Adipocyte (in vitro differentiated cells): ENCODE data around the gene MATN3.

Source experiments
- DNase-seq: peaks from one replicate; pipeline ENCODE4 v3.0.0-alpha.2; 2015; ENCODE audit warnings: low read depth
- H3K27me3 ChIP-seq: replicated peaks from 2 replicates; pipeline ENCODE4 v1.7.0; 2013; ENCODE audit warnings: mild to moderate bottlenecking, low read length, moderate library complexity; ENCODE audit not compliant: control insufficient read depth, insufficient read depth
- H3K36me3 ChIP-seq: 2 replicates; pipeline ENCODE4 v1.7.0; 2013; ENCODE audit warnings: low read length, mild to moderate bottlenecking, moderate library complexity; ENCODE audit not compliant: control insufficient read depth, insufficient read depth, severe bottlenecking
- H3K4me1 ChIP-seq: 2 replicates; pipeline ENCODE4 v1.7.0; 2013; ENCODE audit warnings: mild to moderate bottlenecking, low read length, moderate library complexity; ENCODE audit not compliant: control insufficient read depth, insufficient read depth
- H3K4me3 ChIP-seq: 2 replicates; pipeline ENCODE4 v1.7.0; 2013; ENCODE audit warnings: mild to moderate bottlenecking, low read length, moderate library complexity
- H3K9ac ChIP-seq: 2 replicates; pipeline ENCODE4 v1.7.0; 2013; ENCODE audit warnings: mild to moderate bottlenecking, low read length, moderate library complexity
- H3K9me3 ChIP-seq: 2 replicates; pipeline ENCODE4 v1.7.0; 2013; ENCODE audit warnings: mild to moderate bottlenecking, low read length, moderate library complexity; ENCODE audit not compliant: control insufficient read depth

Gene MATN3

GRCh38 chr2:19990416-19990728 lies 22.1 kb downstream of the MATN3 start:
- Histone ChIP-seq H3K9ac (peak overlapping the region; percentile 86), H3K27me3 (no peaks in the 10 kb centered on the region), H3K4me1 (peaks cover 30% of the 10 kb centered on the region), H3K36me3 (no peaks in the 10 kb centered on the region), H3K9me3 (no peaks in the 10 kb centered on the region), H3K4me3 (peak overlapping the region; percentile 93)
- DNase-seq, result no peak

GRCh38 chr2:19989667-19990415 lies 22.6 kb downstream of the MATN3 start, which contains the start of gene WDR35:
WDR35 (minus strand) TSS chr2:19990105; CDS start chr2:19990015, 90 bp downstream.
- Histone ChIP-seq H3K9me3 (no peaks in the 10 kb centered on the region), H3K9ac (peak within 1 kb of the TSS; percentile 86), H3K36me3 (peaks cover 2% of the 10 kb centered on the region), H3K4me3 (peak within 1 kb of the TSS; percentile 93), H3K4me1 (peaks cover 30% of the 10 kb centered on the region), H3K27me3 (no peaks in the 10 kb centered on the region)
- DNase-seq, result peak; percentile 98

DNA sequence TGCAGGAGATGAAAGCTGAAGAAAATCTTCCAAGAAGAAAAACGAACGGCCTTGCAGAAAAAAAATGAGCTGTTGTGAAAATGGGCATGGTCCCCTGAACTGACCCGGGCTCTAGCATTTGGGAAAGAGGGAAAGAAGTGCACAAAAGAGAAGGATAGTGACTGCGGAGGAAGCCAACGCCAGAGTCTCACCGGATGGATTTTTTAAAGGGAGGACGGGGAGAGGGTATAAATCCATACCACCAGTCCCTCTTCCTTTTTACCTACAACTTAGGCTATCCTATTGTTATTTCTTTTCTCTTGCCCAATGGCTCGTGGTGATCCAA lies 23.2 kb downstream of the MATN3 start:
- Histone ChIP-seq H3K27me3 (no peaks in the 10 kb centered on the region), H3K36me3 (peaks cover 6% of the 10 kb centered on the region), H3K4me1 (peaks cover 30% of the 10 kb centered on the region), H3K9me3 (no peaks in the 10 kb centered on the region), H3K4me3 (peak overlapping the region; percentile 93), H3K9ac (peak overlapping the region; percentile 86)
- no peak for DNase-seq

DNA sequence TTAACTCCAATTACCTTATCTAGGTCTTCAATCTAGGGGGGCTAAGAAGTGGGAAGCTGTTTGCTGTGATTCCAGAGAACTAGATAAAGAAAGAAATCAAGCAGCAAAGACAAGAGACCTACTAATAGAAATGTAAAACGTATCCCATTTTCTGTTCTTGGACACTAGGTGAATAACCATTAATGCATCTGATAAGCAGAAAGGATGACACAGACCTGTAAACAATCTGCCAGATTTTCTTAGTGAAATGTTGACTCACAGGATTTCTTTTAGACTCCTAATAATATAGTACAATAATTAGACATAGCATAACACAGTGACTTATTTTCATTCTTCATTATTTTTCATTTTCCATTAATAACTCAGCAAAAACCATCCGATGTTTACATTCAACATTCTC lies 23.9 kb downstream of the MATN3 start:
- Histone ChIP-seq H3K36me3 (peaks cover 6% of the 10 kb centered on the region), H3K4me3 (peak overlapping the region; percentile 93), H3K9me3 (no peaks in the 10 kb centered on the region), H3K9ac (peak overlapping the region; percentile 86), H3K27me3 (no peaks in the 10 kb centered on the region), H3K4me1 (peaks cover 23% of the 10 kb centered on the region)
- DNase-seq, result no peak

GRCh38 chr2:19987936-19988335 lies 24.5 kb downstream of the MATN3 start:
- H3K4me3 ChIP-seq, result no peak overlapping the region
- no peaks in the 10 kb centered on the region for H3K27me3 ChIP-seq
- no peak for DNase-seq
- H3K36me3 ChIP-seq, result peaks cover 6% of the 10 kb centered on the region
- H3K4me1 ChIP-seq, result peaks cover 16% of the 10 kb centered on the region
- H3K9ac ChIP-seq, result no peak overlapping the region
- no peaks in the 10 kb centered on the region for H3K9me3 ChIP-seq

- H3K9ac ChIP-seq, result no peak overlapping the region
- H3K4me1 ChIP-seq, result peaks cover 4% of the 10 kb centered on the region
- no peaks in the 10 kb centered on the region for H3K27me3 ChIP-seq
- H3K36me3 ChIP-seq, result peaks cover 46% of the 10 kb centered on the region
- H3K4me3 ChIP-seq, result no peak overlapping the region
- peak; percentile 16 for DNase-seq
- no peaks in the 10 kb centered on the region for H3K9me3 ChIP-seq
Observed at GRCh38 chr2:19982268-19982667, 30.2 kb downstream of the MATN3 start.

DNA sequence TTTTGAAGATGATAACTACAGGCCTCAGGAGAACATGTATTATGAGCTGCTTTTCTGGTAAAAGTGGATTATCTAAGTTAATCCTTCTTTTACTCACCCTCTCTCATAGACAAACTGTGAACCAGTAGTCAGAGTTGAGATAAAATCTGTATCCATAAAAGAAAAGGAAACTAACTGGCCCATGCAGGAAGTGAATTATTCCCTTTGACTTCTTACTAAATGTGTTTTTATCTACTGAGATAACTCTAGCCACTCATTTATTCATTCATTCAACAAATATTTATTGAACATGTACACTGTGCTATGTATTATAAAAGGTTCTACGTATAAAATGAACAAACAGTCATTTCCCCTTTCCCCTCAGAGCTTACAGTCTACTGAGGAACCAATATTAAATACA lies 32.5 kb downstream of the MATN3 start:
- Histone ChIP-seq H3K4me1 (peaks cover 4% of the 10 kb centered on the region), H3K27me3 (no peaks in the 10 kb centered on the region), H3K36me3 (peaks cover 55% of the 10 kb centered on the region), H3K9me3 (no peaks in the 10 kb centered on the region), H3K9ac (no peak overlapping the region), H3K4me3 (no peak overlapping the region)
- no peak for DNase-seq

DNA sequence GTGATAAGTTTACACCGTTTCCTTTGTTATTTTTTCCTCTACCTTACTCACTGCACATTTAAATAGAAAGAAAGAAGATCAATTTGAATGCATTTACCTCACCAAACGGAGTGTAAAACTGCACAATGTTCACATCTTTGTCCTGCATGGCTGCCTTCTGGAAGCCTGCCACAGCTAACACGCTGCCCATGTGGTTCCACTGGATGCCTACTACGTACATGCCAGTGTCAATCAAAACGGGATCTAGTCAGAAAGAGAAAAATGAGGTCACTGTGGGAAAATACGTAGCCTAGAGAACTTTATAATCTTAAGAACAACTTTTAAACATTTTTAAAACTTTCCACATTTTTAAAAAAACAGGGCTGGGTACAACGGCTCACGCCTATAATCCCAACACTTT lies 39.0 kb downstream of the MATN3 start:
- H3K9me3 ChIP-seq, result no peaks in the 10 kb centered on the region
- H3K4me1 ChIP-seq, result no peaks in the 10 kb centered on the region
- peaks cover 46% of the 10 kb centered on the region for H3K36me3 ChIP-seq
- no peak overlapping the region for H3K4me3 ChIP-seq
- H3K9ac ChIP-seq, result no peak overlapping the region
- no peak for DNase-seq
- H3K27me3 ChIP-seq, result no peaks in the 10 kb centered on the region

- DNase-seq, result no peak
- Histone ChIP-seq H3K27me3 (no peaks in the 10 kb centered on the region), H3K36me3 (peaks cover 39% of the 10 kb centered on the region)
Observed at GRCh38 chr2:19971691-19972090, 40.8 kb downstream of the MATN3 start.

DNA sequence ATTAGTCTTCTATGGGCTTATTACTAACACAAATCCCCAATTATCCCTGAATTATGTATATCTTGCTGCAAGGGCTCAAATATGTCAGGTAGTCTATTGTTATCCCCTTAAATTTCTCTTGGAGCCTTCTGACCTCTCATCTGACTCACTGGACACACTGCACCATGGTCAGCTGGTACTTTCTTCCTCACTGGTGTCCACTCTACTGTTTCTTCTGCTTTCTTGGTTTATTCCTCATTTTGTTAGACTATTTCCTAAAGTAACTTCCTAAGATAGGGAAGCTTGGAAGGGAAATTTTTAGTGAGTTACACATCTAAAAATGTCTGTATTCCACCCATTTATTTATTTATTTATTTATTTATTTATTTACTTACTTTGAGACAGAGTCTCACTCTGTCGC lies 49.1 kb downstream of the MATN3 start:
- Histone ChIP-seq H3K9ac (no peak overlapping the region), H3K36me3 (peaks cover 18% of the 10 kb centered on the region), H3K9me3 (peaks cover 4% of the 10 kb centered on the region), H3K4me1 (no peaks in the 10 kb centered on the region), H3K27me3 (no peaks in the 10 kb centered on the region), H3K4me3 (no peak overlapping the region)
- DNase-seq, result no peak

More at GRCh38 chr2:19971691-19972090, 40.8 kb downstream of the MATN3 start:
- no peak overlapping the region for H3K4me3 ChIP-seq
- no peaks in the 10 kb centered on the region for H3K9me3 ChIP-seq
- no peaks in the 10 kb centered on the region for H3K4me1 ChIP-seq
- no peak overlapping the region for H3K9ac ChIP-seq

DNA sequence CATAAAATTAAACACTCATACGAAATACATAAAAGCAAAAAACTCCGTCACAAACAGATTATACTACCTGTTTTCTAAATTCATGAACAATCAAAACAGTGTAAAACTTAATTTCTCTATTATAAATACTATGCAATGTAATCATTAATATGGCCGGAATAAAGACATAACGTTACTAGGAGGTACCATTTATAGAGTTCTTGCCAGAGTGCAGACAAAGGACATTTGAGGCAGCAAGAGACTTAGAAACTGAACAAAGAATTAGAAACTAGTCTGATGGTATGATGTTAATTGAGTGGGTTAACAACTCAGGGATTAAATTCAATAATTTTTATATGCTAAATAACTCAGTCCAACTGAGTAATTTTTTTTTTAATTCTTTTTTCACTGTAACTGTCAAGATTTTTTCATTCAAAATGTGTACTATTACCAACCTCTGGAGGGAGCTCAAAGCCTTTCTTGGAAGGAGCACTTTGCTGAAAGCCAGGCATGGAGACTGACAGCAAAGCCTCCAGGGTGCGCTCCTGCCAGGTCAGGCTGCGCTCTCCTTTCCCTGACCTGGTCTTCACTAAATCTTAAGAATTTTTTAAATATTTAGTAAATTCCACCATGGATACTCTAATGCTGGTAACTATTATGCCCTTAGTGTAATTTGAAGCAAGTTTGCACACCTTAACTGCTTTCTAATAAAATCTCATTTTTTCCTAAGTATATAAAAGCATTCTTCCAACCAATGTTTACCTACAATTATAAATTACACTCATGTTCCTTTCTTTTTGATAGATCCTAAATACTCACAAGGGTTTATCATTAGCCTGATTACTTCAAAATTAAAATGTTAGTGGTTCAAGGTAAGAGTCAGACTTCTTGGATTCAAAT lies 56.7 kb downstream of the MATN3 start:
- DNase-seq, result peak; percentile 88
- H3K4me3 ChIP-seq, result no peak overlapping the region

More for the DNA sequence above, 56.7 kb downstream of the MATN3 start:
- no peaks in the 10 kb centered on the region for H3K4me1 ChIP-seq
- no peaks in the 10 kb centered on the region for H3K27me3 ChIP-seq
- no peak overlapping the region for H3K9ac ChIP-seq
- H3K36me3 ChIP-seq, result peaks cover 2% of the 10 kb centered on the region
- no peaks in the 10 kb centered on the region for H3K9me3 ChIP-seq
